K562 (cell line): ENCODE measurements around the gene TINCR. TPM values are rescaled to one million over a fixed set of nuclear protein-coding genes. Genes with fewer than 3 reads are reported as not detected.

ENCODE experiments used
- ATAC-seq: fragments of 200-7000 bp; cut with Tn5 transposase; 3 replicates; pipeline ENCODE4 v1.9.1; 2020; ENCODE audit warnings: moderate library complexity
- BruUV-seq: library from RNA; stranded (reverse); fragments of 400-500 nt; replicated peaks from 2 replicates; lab custom pipeline; 2021; lab: Mats Ljungman, UMichigan
- CTCF ChIA-PET: fragments of 300-600 bp; formaldehyde crosslinking; extraction: SDS; loops from one replicate; lab custom pipeline; 2021; ENCODE audit warnings: low intra/inter-chr PET ratio; lab: Yijun Ruan, JAX
- POLR2A ChIA-PET: fragments of 300-600, 350-650 bp; sonication (Branson Sonifier 250); formaldehyde crosslinking; extraction: SDS; loops from one replicate; lab custom pipeline; 2021; ENCODE audit warnings: antibody characterized with exemption, inconsistent platforms; lab: Yijun Ruan, JAX
- DNase-seq, 4 experiments: peaks; one replicate each; pipeline versions ENCODE4 v3.0.0 to v3.0.0-alpha.2; 2011 to 2018; ENCODE audit warnings: low spot score in 3 of 4, mixed read lengths in 3 of 4; ENCODE audit errors: extremely low read depth in 1 of 4
- FAIRE-seq: peaks from 2 replicates; lab custom pipeline; 2011; peaks lifted over from hg19 to GRCh38; lab: Jason Lieb, UNC
- H2AFZ ChIP-seq: 2 replicates; pipeline ENCODE4 v1.6.0; 2011; ENCODE audit warnings: low read depth, low read length, control low read depth, inconsistent platforms
- H3K27ac ChIP-seq: fragments of 200-600 bp; 3 replicates; pipeline ENCODE4 v1.8.0; 2011; ENCODE audit warnings: low read depth, mild to moderate bottlenecking, control low read depth, inconsistent platforms, low read length, moderate library complexity, mixed read lengths; ENCODE audit errors: extremely low read depth
- H3K27me3 ChIP-seq, 2 experiments: fragments of 300-600 bp in 1 of 2; 2 replicates in 1 of 2; 3 replicates in 1 of 2; pipeline versions ENCODE4 v1.6.0 to v1.8.0; 2011; ENCODE audit warnings: inconsistent platforms in 2 of 2, low read length in 2 of 2, mild to moderate bottlenecking in 1 of 2, mixed read lengths in 1 of 2, moderate library complexity in 1 of 2; ENCODE audit not compliant: control insufficient read depth in 2 of 2, insufficient read depth in 2 of 2
- H3K36me3 ChIP-seq: fragments of 300-600 bp; 3 replicates; pipeline ENCODE4 v1.8.0; 2011; ENCODE audit warnings: mild to moderate bottlenecking, low read length, inconsistent platforms; ENCODE audit not compliant: control insufficient read depth, insufficient read depth
- H3K4me1 ChIP-seq, 2 experiments: fragments of 200-600 bp in 1 of 2; replicated peaks in 1 of 2; 2 replicates in 1 of 2; 3 replicates in 1 of 2; pipeline versions ENCODE4 v1.5.1 to v1.8.0; 2011; ENCODE audit warnings: inconsistent platforms in 2 of 2, low read length in 2 of 2, mild to moderate bottlenecking in 1 of 2, mixed read lengths in 1 of 2, moderate library complexity in 1 of 2; ENCODE audit not compliant: control insufficient read depth in 2 of 2, insufficient read depth in 2 of 2
- H3K4me2 ChIP-seq: 2 replicates; pipeline ENCODE4 v1.6.1; 2011; ENCODE audit warnings: low read length, control low read depth, inconsistent platforms, mixed read lengths; ENCODE audit not compliant: insufficient read depth
- H3K4me3 ChIP-seq: fragments of 200-600 bp; sonication (generic), shearing (Covaris generic); 2 replicates; pipeline ENCODE4 v1.5.1; 2016; ENCODE audit warnings: control low read depth, inconsistent platforms
- H3K79me2 ChIP-seq: fragments of 200-600 bp; 3 replicates; pipeline ENCODE4 v1.8.0; 2011; ENCODE audit warnings: low read length, inconsistent platforms; ENCODE audit not compliant: control insufficient read depth, insufficient read depth
- H3K9ac ChIP-seq, 2 experiments: 2 replicates each; pipeline versions ENCODE4 v1.6.0 to v1.6.1; 2011; ENCODE audit warnings: low read depth in 2 of 2, low read length in 2 of 2, control low read depth in 1 of 2, inconsistent platforms in 1 of 2, mild to moderate bottlenecking in 1 of 2, mixed read lengths in 1 of 2; ENCODE audit not compliant: insufficient read depth in 1 of 2
- H3K9me1 ChIP-seq: one replicate; pipeline ENCODE4 v1.6.0; 2011; ENCODE audit warnings: inconsistent platforms, mild to moderate bottlenecking, low read length, moderate library complexity; ENCODE audit not compliant: control insufficient read depth, insufficient read depth
- H3K9me3 ChIP-seq: replicated peaks from 2 replicates; pipeline ENCODE4 v1.5.1; 2011; ENCODE audit warnings: low read depth, low read length, inconsistent platforms; ENCODE audit not compliant: control insufficient read depth, insufficient read depth
- H4K20me1 ChIP-seq: replicated peaks from 2 replicates; pipeline ENCODE4 v1.6.1; 2011; ENCODE audit warnings: low read length, inconsistent platforms, mixed read lengths; ENCODE audit not compliant: control insufficient read depth, insufficient read depth
- AFF1 ChIP-seq, 2 experiments: fragments of 450-650 bp; IDR thresholded peaks; 2 replicates each; pipeline ENCODE4 v1.6.1; 2018; ENCODE audit warnings: mild to moderate bottlenecking in 2 of 2, low read depth in 1 of 2; ENCODE audit not compliant: partially characterized antibody in 2 of 2
- CREB1 ChIP-seq, 2 experiments: sonication (generic) in 1 of 2; formaldehyde crosslinking in 1 of 2; IDR thresholded peaks; 2 replicates each; pipeline versions ENCODE4 v1.6.1 to v1.8.0; 2012 to 2022; ENCODE audit warnings: inconsistent platforms in 1 of 2, mild to moderate bottlenecking in 1 of 2, missing genetic modification reagents in 1 of 2, moderate library complexity in 1 of 2
- E2F4 ChIP-seq: sonication (generic); formaldehyde crosslinking; IDR thresholded peaks from 2 replicates; pipeline ENCODE4 v1.8.0; 2022; ENCODE audit warnings: mild to moderate bottlenecking, low read depth, missing genetic modification reagents
- NFRKB ChIP-seq: fragments of 450-650 bp; IDR thresholded peaks from 2 replicates; pipeline ENCODE4 v1.6.1; 2016; ENCODE audit warnings: low read depth
- WGBS: fragments of 100-300 bp; shearing (Covaris generic); methylation state at CpG from one replicate; pipeline ENCODE4 v1.1.6; 2016; ENCODE audit warnings: low coverage, mixed read lengths; ENCODE audit not compliant: insufficient coverage; ENCODE audit errors: missing lambda C conversion rate; 5-methylcytosine and 5-hydroxymethylcytosine counted together
- in situ Hi-C: fragments of 300-500 bp; cut with MboI; formaldehyde crosslinking; loops from 4 replicates; pipeline ENCODE4 v1.15.0; 2018; ENCODE audit warnings: inconsistent platforms, mixed read lengths
- intact Hi-C: fragments of 100-400 bp; cut with micrococcal nuclease; formaldehyde crosslinking; loops from 2 replicates; pipeline ENCODE4 v1.14.2; 2022
- polyA plus RNA-seq, 8 experiments: library from polyadenylated mRNA; depleted of rRNA in 4 of 8; stranded (reverse) in 5 of 8; unstranded in 3 of 8; fragments of >200 nt; fragmentation: Nextera tagmentation in 2 of 8; fragmentation: Illumina TruSeq in 1 of 8; extraction: Ambion mirVana in 2 of 8; extraction: Trizol in 1 of 8; gene quantifications; 2 replicates each; pipeline versions ENCODE4 v1.2.1 to v1.2.3, GENCODE V29; 2011 to 2014; ENCODE audit warnings: inconsistent platforms in 1 of 8, missing spikeins in 1 of 8
- total RNA-seq, 7 experiments: library from RNA; depleted of rRNA in 6 of 7; stranded (reverse); fragments of >200 nt in 6 of 7; fragmentation: Illumina TruSeq in 2 of 7; extraction: Trizol in 2 of 7; gene quantifications; 2 replicates each; pipeline versions ENCODE4 v1.2.1 to v1.2.3, GENCODE V29; 2011 to 2021; ENCODE audit warnings: low replicate concordance in 1 of 7

TINCR gene
- total and polyA plus RNA-seq, 9 of the 15 experiments (the other 6 are each of a cell fraction or from before 2014, with no cell fraction given) = 0.03 to 0.24 (median 0.09) TPM; not detected in 1

- TF ChIP-seq AFF1 (IDR thresholded peaks at IDR 0.05; ENCODE audit: low read depth in 1 of 2, partially characterized antibody in 2 of 2) = no peak
Measured at GRCh38 chr19:5534787-5535586, 32.8 kb downstream of the TINCR start (continued).

GRCh38 chr19:5533257-5533656 is 34.5 kb downstream of the TINCR start:
- no peak for DNase-seq
- Histone ChIP-seq H3K79me2 (no peaks in the 10 kb centered on the region), H3K9me3 (peaks cover 10% of the 10 kb centered on the region), H2AFZ (no peak overlapping the region), H3K9me1 (no peaks in the 10 kb centered on the region), H3K4me1 (peaks cover 0 to 9% of the 10 kb centered on the region in 2 experiments; a peak in 2 of 5 replicates), H3K9ac (no peak overlapping the region), H3K4me2 (no peak overlapping the region), H3K36me3 (no peaks in the 10 kb centered on the region), H3K4me3 (no peak overlapping the region), H3K27me3 (peaks cover 9 to 25% of the 10 kb centered on the region in 2 experiments; a peak in 3 of 5 replicates), H4K20me1 (no peaks in the 10 kb centered on the region), H3K27ac (no peak overlapping the region)
- WGBS = 15% methylated on average over 3 of the region's 3 CpGs
- in situ Hi-C loops = no loop called here
- BruUV-seq = no TSS peak
- ChIA-PET CTCF (no interaction called here), POLR2A (no interaction called here)
- no peak for ATAC-seq
- no peak for FAIRE-seq
- intact Hi-C loops = no loop called here
- TF ChIP-seq AFF1 (IDR thresholded peaks at IDR 0.05; ENCODE audit: low read depth in 1 of 2, partially characterized antibody in 2 of 2) = no peak
- TF ChIP-seq CREB1 (IDR thresholded peaks at IDR 0.05) = no peak
- TF ChIP-seq CREB1 (CRISPR knock-in tag; IDR thresholded peaks at IDR 0.05) = no peak
- TF ChIP-seq NFRKB = no peak
- TF ChIP-seq E2F4 (CRISPR knock-in tag) = no peak
